Measurements from ENCODE around the gene SPATC1L. TPM values are rescaled to one million over a fixed set of nuclear protein-coding genes. Genes with fewer than 3 reads are reported as not detected.

Gene SPATC1L
- total and polyA plus RNA-seq, 4 experiments from 2014 or later = 6.0 to 6.9 (median 6.6) TPM

DNA sequence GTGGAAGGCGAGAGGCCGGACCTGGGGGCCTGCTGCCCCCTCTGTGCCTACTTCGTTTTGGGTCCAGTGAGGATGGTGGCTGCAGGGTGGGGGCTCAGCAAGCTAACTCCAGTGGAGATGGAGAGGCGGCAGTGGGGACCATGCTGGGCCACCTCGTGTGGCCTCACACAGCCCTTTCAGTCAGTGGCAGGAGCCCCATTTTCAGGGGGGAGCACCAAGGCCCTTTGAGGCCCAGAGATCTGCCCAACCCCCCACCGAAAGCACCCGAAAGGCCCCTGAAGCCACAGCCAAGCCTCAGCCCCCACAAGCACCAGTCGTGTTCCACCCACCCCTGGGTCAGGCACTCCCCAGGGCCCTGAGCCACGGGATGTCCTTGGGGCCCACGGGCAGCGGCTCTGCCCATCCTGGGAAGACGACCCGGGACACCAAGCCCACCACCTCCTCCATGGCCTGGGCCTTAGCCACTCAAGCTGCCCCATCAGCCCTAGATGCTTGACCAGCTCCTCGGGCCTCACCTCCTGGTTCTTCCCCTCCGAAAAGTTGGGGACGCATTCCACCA, 29.2 kb downstream of the SPATC1L start:
- Mint-ChIP-seq H3K36me3 (no peaks in the 10 kb centered on the region), H3K4me3 (no peak overlapping the region), H3K4me1 (peaks cover 0 to 4% (median 0%) of the 10 kb centered on the region in 4 donors), H3K9me3 (peaks cover 0 to 2% (median 0%) of the 10 kb centered on the region in 8 donors), H3K27me3 (no peaks in the 10 kb centered on the region), H3K27ac (no peak overlapping the region)
- Histone ChIP-seq H3K4me3 (ENCODE audit: low read length in 2 of 2) (no peak overlapping the region), H3K4me1 (ENCODE audit: insufficient read depth, low read length) (peaks cover 5% of the 10 kb centered on the region), H3K9me3 (ENCODE audit: control insufficient read depth in 1 of 2, low read length in 2 of 2) (no peaks in the 10 kb centered on the region), H3K27ac (ENCODE audit: low read depth, low read length) (no peak overlapping the region), H3K27me3 (ENCODE audit: insufficient read depth, low read length) (no peaks in the 10 kb centered on the region), H3K36me3 (ENCODE audit: insufficient read depth, low read length) (no peaks in the 10 kb centered on the region)
- POLR2A ChIA-PET (ENCODE audit: partially characterized antibody) = no interaction called here
- CTCF ChIA-PET (ENCODE audit: partially characterized antibody) = interaction anchor here (3.3 kb wide), 1 partner anchor 12 kb away, joined by 19 read pairs; no protein-coding TSS in a partner anchor
- DNase-seq = no peak
- intact Hi-C loops (cut with micrococcal nuclease) = no loop called here

DNA sequence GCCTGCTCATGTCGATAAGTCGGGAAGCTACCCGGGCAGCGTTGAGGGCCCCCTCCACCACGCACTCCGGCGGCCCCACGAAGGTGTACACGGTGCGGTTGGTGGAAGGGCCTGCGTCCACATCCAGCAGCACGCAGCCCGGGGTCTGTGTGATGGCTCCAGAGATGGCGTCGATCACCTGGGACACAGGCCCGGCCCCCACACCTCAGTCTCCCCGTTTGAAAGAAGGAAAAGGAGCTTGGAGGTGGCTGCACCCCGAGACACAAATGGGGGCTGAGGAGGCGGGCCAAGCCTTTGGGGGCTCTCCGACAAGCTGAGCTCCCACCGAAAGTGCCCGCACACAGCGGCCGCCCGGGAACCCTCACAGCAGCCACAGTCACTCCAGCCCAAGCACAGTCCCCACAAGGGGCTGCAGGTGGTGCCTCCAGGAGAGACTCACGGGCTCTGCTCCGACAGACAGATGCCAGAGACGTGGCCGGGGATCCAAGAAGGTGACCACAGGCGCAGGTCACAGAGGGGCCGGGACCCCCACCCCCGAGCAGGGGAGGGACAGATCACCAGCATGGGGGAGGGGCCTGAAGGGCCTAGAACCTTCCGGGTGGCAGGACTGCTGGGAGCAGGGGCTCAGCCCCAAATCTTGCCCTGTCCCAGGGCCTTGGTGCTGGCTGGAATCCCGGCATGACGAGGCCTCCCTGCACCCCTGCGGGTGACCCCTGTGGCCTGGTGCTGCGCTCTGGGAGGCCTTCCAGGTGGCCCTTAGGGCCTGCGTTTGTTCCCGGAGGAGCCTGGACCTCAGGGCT, 29.9 kb downstream of the SPATC1L start:
- Mint-ChIP-seq H3K27ac (no peak overlapping the region), H3K36me3 (no peaks in the 10 kb centered on the region), H3K4me3 (no peak overlapping the region), H3K27me3 (no peaks in the 10 kb centered on the region), H3K9me3 (peaks cover 0 to 2% (median 0%) of the 10 kb centered on the region in 8 donors), H3K4me1 (peaks cover 0 to 4% (median 0%) of the 10 kb centered on the region in 4 donors)
- ChIA-PET CTCF (ENCODE audit: partially characterized antibody) (interaction anchor here (3.3 kb wide), 1 partner anchor 11 kb away, joined by 19 read pairs; no protein-coding TSS in a partner anchor), POLR2A (ENCODE audit: partially characterized antibody) (no interaction called here)
- no peak overlapping the region for H3K4me3 ChIP-seq (ENCODE audit: low read length in 2 of 2)
- H3K27ac ChIP-seq (ENCODE audit: low read depth, low read length) = no peak overlapping the region
- intact Hi-C loops (cut with micrococcal nuclease) = no loop called here
- H3K36me3 ChIP-seq (ENCODE audit: insufficient read depth, low read length) = no peaks in the 10 kb centered on the region
- peaks cover 5% of the 10 kb centered on the region for H3K4me1 ChIP-seq (ENCODE audit: insufficient read depth, low read length)
- no peak for DNase-seq
- no peaks in the 10 kb centered on the region for H3K27me3 ChIP-seq (ENCODE audit: insufficient read depth, low read length)
- no peaks in the 10 kb centered on the region for H3K9me3 ChIP-seq (ENCODE audit: control insufficient read depth in 1 of 2, low read length in 2 of 2)

DNA sequence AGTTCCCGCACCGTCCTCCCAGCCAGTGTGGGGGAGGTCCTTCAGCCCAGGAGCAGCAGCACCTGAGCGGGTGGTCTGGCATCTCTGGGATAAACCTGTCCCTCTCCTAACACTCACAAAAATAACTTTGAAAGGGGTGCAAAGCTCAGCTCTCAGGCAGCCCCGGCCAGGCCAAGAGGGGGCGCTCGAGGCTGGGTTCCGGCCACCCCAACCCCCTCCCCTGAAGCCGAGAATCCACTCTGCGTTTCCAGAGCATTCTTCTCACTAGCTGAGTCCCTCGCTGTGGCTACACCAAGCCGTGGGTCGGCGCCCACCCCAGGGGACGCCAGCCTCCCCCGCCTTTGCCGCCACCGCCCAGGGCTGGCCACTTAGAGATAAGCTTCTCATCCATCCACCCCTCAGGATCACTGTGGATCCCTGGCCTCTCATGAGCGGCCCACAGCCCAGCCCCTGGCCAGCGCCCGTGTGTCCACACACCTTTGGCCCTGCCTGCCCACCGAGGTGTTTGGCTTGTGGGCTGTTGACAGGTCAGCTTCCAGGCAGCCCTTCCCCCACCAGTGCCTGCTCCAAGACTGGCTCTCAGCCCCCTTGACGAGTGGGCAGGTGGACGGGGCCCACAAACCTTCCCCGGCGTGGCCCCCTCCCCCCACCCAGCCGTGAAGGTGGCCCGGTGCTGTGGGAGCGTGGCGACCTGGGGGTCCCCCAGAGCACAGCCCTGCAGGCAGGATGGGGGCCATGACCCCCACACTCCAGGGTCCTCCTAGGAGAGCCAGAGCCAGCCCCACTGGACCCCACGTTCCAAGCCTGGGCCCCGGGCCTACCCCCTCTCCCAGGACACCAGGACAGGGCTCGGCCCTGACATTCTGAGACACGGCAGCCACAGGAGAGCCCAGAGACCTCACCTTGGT, 30.8 kb downstream of the SPATC1L start:
- H3K27ac ChIP-seq (ENCODE audit: low read depth, low read length) = no peak overlapping the region
- ChIA-PET CTCF (ENCODE audit: partially characterized antibody) (interaction anchor here (1.2 to 3.3 kb wide), 4 partner anchors 10 to 131 kb away, joined by 3 to 19 read pairs (median 4); partner anchors contain the start of gene MCM3AP), POLR2A (ENCODE audit: partially characterized antibody) (interaction anchor here (1.0 kb wide), 1 partner anchor 10 kb away, joined by 5 read pairs; no protein-coding TSS in a partner anchor)
- H3K9me3 Mint-ChIP-seq = peaks cover 0 to 2% (median 0%) of the 10 kb centered on the region in 8 donors
- H3K27ac Mint-ChIP-seq = no peak overlapping the region
- H3K9me3 ChIP-seq (ENCODE audit: control insufficient read depth in 1 of 2, low read length in 2 of 2) = no peaks in the 10 kb centered on the region
- H3K4me1 ChIP-seq (ENCODE audit: insufficient read depth, low read length) = peaks cover 5% of the 10 kb centered on the region
- DNase-seq = peak; percentile 12 to 50 (median 26)
- no peak overlapping the region for H3K4me3 ChIP-seq (ENCODE audit: low read length in 2 of 2)
- H3K27me3 Mint-ChIP-seq = no peaks in the 10 kb centered on the region
- no peaks in the 10 kb centered on the region for H3K27me3 ChIP-seq (ENCODE audit: insufficient read depth, low read length)
- H3K36me3 ChIP-seq (ENCODE audit: insufficient read depth, low read length) = no peaks in the 10 kb centered on the region
- no peak overlapping the region for H3K4me3 Mint-ChIP-seq
- no peaks in the 10 kb centered on the region for H3K36me3 Mint-ChIP-seq
- H3K4me1 Mint-ChIP-seq = peaks cover 0 to 4% (median 0%) of the 10 kb centered on the region in 4 donors
- intact Hi-C loops (cut with micrococcal nuclease) = no loop called here

DNA sequence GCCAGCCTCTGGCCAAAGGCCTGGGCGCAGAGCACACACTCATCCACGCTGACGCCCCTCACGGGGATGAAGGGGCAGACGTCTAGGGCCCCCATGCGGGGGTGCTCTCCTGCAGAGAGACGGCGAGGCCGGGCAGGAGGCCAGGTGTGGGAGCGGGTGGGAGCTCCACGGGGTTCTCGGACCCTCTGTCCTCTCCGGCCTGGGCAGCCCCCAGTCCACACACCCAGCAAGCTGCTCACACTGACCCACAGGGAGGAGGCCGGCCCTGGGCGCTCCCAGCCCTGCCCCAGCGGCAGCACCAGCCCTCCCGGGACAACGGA, 31.4 kb downstream of the SPATC1L start:
- peak in 1 of 5 donors; percentile 9 for DNase-seq
- no peak overlapping the region for H3K4me3 Mint-ChIP-seq
- H3K27me3 ChIP-seq (ENCODE audit: insufficient read depth, low read length) = no peaks in the 10 kb centered on the region
- intact Hi-C loops (cut with micrococcal nuclease) = no loop called here
- no peak overlapping the region for H3K4me3 ChIP-seq (ENCODE audit: low read length in 2 of 2)
- no peaks in the 10 kb centered on the region for H3K36me3 ChIP-seq (ENCODE audit: insufficient read depth, low read length)
- H3K4me1 Mint-ChIP-seq = peaks cover 0 to 4% (median 0%) of the 10 kb centered on the region in 4 donors
- H3K36me3 Mint-ChIP-seq = no peaks in the 10 kb centered on the region
- H3K9me3 ChIP-seq (ENCODE audit: control insufficient read depth in 1 of 2, low read length in 2 of 2) = no peaks in the 10 kb centered on the region
- H3K9me3 Mint-ChIP-seq = peaks cover 0 to 2% (median 0%) of the 10 kb centered on the region in 8 donors
- H3K27ac ChIP-seq (ENCODE audit: low read depth, low read length) = no peak overlapping the region
- peaks cover 5% of the 10 kb centered on the region for H3K4me1 ChIP-seq (ENCODE audit: insufficient read depth, low read length)
- ChIA-PET CTCF (ENCODE audit: partially characterized antibody) (interaction anchor here (1.2 to 3.3 kb wide), 4 partner anchors 10 to 132 kb away, joined by 3 to 19 read pairs (median 4); partner anchors contain the start of gene MCM3AP), POLR2A (ENCODE audit: partially characterized antibody) (interaction anchor here (1.0 kb wide), 1 partner anchor 9 kb away, joined by 5 read pairs; no protein-coding TSS in a partner anchor)
- H3K27ac Mint-ChIP-seq = no peak overlapping the region
- H3K27me3 Mint-ChIP-seq = no peaks in the 10 kb centered on the region

DNA sequence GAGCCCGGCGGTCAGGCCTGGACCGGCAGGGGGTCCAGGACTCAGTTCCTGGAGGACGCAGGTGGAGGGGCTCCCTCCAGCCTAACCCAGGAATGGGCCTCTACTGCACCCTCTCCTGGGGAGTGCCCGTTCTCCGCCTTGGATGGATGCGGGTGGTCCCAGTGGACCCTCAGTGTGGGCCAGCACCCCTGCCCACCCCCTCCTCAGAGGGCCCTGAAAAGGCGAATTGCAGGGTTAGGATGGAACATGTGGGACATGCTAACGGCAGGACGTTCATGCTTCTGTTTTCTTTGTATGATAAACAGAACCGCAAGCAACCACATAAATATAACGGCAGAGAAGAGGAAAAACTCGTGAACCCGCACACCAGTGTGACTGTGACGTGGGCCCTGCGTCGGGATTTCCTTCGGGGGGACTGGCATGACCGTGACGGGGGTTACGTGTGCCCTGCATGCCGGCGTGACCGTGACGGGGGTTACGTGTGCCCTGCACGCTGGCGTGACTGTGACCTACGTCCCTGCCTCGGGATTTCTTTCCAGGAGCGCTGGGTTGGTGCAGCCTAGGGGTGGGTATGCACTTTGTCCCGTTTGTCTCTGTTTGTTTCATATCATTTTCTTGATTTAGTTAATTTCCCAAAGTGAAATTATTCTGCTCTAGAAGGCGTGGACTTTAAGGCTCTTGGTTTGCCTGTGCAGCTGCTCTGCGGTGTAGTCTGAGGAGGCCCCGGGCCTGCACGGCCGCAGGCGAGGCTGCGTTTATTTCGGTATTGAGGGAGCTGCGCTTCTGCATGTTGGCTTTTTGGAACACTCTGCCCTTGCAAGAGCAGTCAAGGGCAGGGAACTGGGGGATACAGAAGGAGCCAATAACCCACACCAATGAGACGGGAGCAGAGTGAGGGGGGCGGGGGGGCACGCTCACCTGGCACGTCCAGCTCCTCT, 32.0 kb downstream of the SPATC1L start:
- H3K27ac ChIP-seq (ENCODE audit: low read depth, low read length) = no peak overlapping the region
- POLR2A ChIA-PET (ENCODE audit: partially characterized antibody) = no interaction called here
- peak in 1 of 5 donors; percentile 34 for DNase-seq
- H3K4me3 Mint-ChIP-seq = no peak overlapping the region
- H3K4me1 Mint-ChIP-seq = peaks cover 0 to 4% (median 0%) of the 10 kb centered on the region in 4 donors
- no peak overlapping the region for H3K4me3 ChIP-seq (ENCODE audit: low read length in 2 of 2)
- intact Hi-C loops (cut with micrococcal nuclease) = no loop called here
- H3K36me3 Mint-ChIP-seq = no peaks in the 10 kb centered on the region
- H3K4me1 ChIP-seq (ENCODE audit: insufficient read depth, low read length) = peaks cover 5% of the 10 kb centered on the region
- H3K9me3 ChIP-seq (ENCODE audit: control insufficient read depth in 1 of 2, low read length in 2 of 2) = no peaks in the 10 kb centered on the region
- no peaks in the 10 kb centered on the region for H3K27me3 Mint-ChIP-seq
- H3K27me3 ChIP-seq (ENCODE audit: insufficient read depth, low read length) = no peaks in the 10 kb centered on the region
- CTCF ChIA-PET (ENCODE audit: partially characterized antibody) = interaction anchor here (1.2 to 3.3 kb wide), 4 partner anchors 9 to 133 kb away, joined by 3 to 19 read pairs (median 4); partner anchors contain the start of gene MCM3AP
- H3K36me3 ChIP-seq (ENCODE audit: insufficient read depth, low read length) = no peaks in the 10 kb centered on the region
- H3K9me3 Mint-ChIP-seq = no peaks in the 10 kb centered on the region
- no peak overlapping the region for H3K27ac Mint-ChIP-seq

DNA sequence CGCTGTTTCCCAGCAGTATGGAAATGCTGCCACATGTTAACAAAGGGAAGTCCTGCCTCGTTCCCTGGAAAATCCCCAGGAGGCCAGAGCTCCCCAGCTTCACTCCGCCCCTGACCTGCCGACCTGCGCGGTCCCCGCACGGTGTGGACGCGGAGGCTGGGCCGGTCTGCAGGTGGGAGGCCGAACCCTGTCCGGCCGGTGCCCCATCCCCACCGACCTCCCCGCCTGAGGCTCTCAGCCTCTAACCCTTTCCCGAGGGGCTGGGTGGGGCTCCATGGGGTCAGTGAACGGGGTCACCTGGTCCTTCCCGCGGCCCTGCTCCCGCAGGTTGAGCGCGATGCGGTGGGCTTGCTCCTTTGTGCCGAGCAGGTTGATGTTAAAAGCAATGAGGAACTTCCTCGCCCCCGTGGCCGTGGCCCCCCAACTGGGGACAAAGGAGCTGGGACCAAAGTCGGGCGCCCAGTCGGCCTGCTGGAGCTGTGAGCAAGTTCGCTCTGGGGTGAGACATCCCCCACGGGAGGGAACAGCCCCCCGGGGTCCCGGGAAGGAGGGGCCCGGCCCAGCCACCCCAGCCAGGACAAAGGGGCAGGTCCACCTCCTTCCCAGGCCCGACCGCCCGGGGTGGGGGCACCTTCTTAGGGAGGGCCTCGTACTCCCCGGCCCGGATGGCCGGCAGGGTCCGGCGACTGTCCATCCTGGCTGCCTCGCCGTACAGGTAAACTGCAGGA, 32.8 kb downstream of the SPATC1L start:
- Mint-ChIP-seq H3K27ac (no peak overlapping the region), H3K27me3 (no peaks in the 10 kb centered on the region), H3K36me3 (no peaks in the 10 kb centered on the region), H3K4me1 (peaks cover 0 to 4% (median 0%) of the 10 kb centered on the region in 4 donors), H3K4me3 (no peak overlapping the region), H3K9me3 (no peaks in the 10 kb centered on the region)
- DNase-seq = peak in 1 of 5 donors; percentile 9
- CTCF ChIA-PET (ENCODE audit: partially characterized antibody) = no interaction called here
- POLR2A ChIA-PET (ENCODE audit: partially characterized antibody) = no interaction called here
- H3K4me1 ChIP-seq (ENCODE audit: insufficient read depth, low read length) = peaks cover 5% of the 10 kb centered on the region
- no peak overlapping the region for H3K27ac ChIP-seq (ENCODE audit: low read depth, low read length)
- intact Hi-C loops (cut with micrococcal nuclease) = no loop called here
- no peak overlapping the region for H3K4me3 ChIP-seq (ENCODE audit: low read length in 2 of 2)
- no peaks in the 10 kb centered on the region for H3K9me3 ChIP-seq (ENCODE audit: control insufficient read depth in 1 of 2, low read length in 2 of 2)
- H3K27me3 ChIP-seq (ENCODE audit: insufficient read depth, low read length) = no peaks in the 10 kb centered on the region
- no peaks in the 10 kb centered on the region for H3K36me3 ChIP-seq (ENCODE audit: insufficient read depth, low read length)
